ENCODE results near the gene SHC3. TPM values are rescaled to one million over a fixed set of nuclear protein-coding genes. Genes with fewer than 3 reads are reported as not detected.

Gene SHC3
- total RNA-seq, 3 donors from 2014 or later (not counting 1 experiment from before 2014, with no cell fraction given) = 0.02 to 0.09 (median 0.08) TPM

DNA sequence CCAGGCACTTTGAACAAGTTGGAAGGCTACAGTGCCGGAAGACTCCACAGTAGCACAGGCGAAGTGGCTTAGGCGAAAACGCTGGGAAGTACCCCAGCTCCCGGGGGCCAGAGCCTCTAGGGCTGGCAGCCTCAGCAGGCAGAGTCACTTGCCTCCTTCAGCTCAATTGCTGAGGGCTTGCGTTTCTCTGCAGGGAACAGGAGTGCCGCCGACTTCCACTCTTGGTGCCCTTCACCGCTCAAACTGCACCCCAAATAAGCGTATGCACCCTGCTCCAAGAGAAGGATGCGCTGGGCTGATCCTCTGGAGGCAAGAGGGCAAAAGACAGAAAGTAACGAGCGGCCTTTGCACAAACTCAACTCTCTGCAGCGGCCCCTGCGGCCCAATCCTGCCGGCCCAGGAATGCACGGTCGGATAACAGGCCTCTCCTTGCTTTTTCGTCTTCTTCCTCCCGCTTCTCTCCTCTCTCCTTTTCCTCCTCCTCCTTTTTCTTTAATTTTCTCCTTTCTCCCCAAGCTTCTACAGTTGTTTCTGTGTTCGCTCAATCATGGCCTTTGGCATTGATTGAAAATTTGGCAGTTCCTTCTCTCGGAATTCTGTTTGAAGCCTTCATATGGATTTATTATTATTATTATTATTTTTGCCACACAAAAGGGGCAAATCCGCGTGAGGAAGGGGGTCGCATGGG is 188.4 kb downstream of the SHC3 start:
- no peak overlapping the region for H3K4me3 Mint-ChIP-seq
- no peaks in the 10 kb centered on the region for H3K36me3 Mint-ChIP-seq
- no peaks in the 10 kb centered on the region for H3K9me3 ChIP-seq (ENCODE audit: control insufficient read depth, insufficient read depth, low read length)
- no peak overlapping the region for H3K27ac Mint-ChIP-seq
- TF ChIP-seq, protein P1, sequence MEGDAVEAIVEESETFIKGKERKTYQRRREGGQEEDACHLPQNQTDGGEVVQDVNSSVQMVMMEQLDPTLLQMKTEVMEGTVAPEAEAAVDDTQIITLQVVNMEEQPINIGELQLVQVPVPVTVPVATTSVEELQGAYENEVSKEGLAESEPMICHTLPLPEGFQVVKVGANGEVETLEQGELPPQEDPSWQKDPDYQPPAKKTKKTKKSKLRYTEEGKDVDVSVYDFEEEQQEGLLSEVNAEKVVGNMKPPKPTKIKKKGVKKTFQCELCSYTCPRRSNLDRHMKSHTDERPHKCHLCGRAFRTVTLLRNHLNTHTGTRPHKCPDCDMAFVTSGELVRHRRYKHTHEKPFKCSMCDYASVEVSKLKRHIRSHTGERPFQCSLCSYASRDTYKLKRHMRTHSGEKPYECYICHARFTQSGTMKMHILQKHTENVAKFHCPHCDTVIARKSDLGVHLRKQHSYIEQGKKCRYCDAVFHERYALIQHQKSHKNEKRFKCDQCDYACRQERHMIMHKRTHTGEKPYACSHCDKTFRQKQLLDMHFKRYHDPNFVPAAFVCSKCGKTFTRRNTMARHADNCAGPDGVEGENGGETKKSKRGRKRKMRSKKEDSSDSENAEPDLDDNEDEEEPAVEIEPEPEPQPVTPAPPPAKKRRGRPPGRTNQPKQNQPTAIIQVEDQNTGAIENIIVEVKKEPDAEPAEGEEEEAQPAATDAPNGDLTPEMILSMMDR (IDR thresholded peaks at IDR 0.05) = no peak
- ATAC-seq = no peak
- H3K27me3 ChIP-seq (ENCODE audit: control insufficient read depth, insufficient read depth, low read length) = peaks cover 2% of the 10 kb centered on the region
- H3K4me1 Mint-ChIP-seq = no peaks in the 10 kb centered on the region
- no peaks in the 10 kb centered on the region for H3K9me3 Mint-ChIP-seq
- no peaks in the 10 kb centered on the region for H3K36me3 ChIP-seq (ENCODE audit: control insufficient read depth, insufficient read depth, low read length)
- no peak overlapping the region for H3K4me3 ChIP-seq (ENCODE audit: low read length)
- WGBS (ENCODE audit: insufficient coverage) = 84% methylated on average over 23 of the region's 25 CpGs
- H3K27ac ChIP-seq (ENCODE audit: low read length) = no peak overlapping the region
- no peaks in the 10 kb centered on the region for H3K4me1 ChIP-seq (ENCODE audit: control insufficient read depth, insufficient read depth, low read length)
- H3K27me3 Mint-ChIP-seq (ENCODE audit: low read depth in 2 of 2) = peaks cover 38 to 64% of the 10 kb centered on the region in 2 donors
- no peak for DNase-seq
- intact Hi-C loops (cut with micrococcal nuclease) = no loop called here

DNA sequence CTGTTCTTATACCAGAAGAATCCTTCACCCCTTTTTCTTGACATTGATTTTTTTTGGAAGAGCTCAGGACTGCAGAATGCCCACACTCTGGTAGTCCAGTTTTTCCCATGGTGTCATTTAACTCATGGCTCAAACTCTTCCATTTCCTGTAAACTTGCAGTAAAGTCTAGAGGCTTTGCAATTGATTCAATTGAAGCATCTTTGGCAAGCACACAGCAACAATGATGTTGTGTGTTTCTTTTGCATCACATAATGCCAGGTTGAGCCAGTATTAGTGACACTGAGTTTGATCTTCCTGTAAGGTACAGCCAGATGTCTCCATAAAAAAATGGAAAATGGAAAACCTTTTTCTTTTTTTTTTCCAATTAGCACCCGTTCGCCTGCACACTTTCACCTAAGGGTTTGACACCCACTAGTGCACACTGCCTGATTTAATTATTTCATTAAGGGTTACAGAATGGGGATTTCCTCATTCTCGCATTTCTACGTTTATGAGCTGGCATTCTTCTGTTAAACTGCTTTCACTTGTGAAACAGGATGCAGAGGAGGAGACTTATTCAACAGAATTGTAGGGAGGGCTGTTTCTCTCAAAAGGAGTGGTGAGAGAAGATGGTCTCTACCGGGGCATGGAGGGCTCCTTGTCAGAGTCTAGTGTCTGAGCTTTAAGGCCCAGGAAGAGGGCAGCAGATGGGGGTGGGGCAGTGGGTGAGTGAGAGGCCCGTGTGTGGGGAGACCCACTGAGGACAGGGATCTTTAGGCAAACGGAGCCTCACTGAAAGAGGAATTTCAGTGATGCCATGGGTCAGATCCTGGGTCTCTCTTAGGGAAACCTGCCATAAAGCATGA is 189.6 kb downstream of the SHC3 start:
- Mint-ChIP-seq H3K9me3 (no peaks in the 10 kb centered on the region), H3K36me3 (no peaks in the 10 kb centered on the region), H3K27ac (no peak overlapping the region), H3K4me3 (no peak overlapping the region), H3K27me3 (ENCODE audit: low read depth in 2 of 2) (peaks cover 38 to 64% of the 10 kb centered on the region in 2 donors), H3K4me1 (no peaks in the 10 kb centered on the region)
- Histone ChIP-seq H3K36me3 (ENCODE audit: control insufficient read depth, insufficient read depth, low read length) (no peaks in the 10 kb centered on the region), H3K9me3 (ENCODE audit: control insufficient read depth, insufficient read depth, low read length) (no peaks in the 10 kb centered on the region), H3K4me1 (ENCODE audit: control insufficient read depth, insufficient read depth, low read length) (no peaks in the 10 kb centered on the region), H3K27me3 (ENCODE audit: control insufficient read depth, insufficient read depth, low read length) (peaks cover 2% of the 10 kb centered on the region), H3K4me3 (ENCODE audit: low read length) (no peak overlapping the region), H3K27ac (ENCODE audit: low read length) (no peak overlapping the region)
- DNase-seq (peak in 1 of 2 donors; percentile 49), ATAC-seq (peak in 2 of 3 donors; percentile 36 to 52)
- TF ChIP-seq, protein P1 (IDR thresholded peaks at IDR 0.05) = no peak
- intact Hi-C loops (cut with micrococcal nuclease) = no loop called here
- WGBS (ENCODE audit: insufficient coverage) = 13% methylated on average over 4 of the region's 7 CpGs

DNA sequence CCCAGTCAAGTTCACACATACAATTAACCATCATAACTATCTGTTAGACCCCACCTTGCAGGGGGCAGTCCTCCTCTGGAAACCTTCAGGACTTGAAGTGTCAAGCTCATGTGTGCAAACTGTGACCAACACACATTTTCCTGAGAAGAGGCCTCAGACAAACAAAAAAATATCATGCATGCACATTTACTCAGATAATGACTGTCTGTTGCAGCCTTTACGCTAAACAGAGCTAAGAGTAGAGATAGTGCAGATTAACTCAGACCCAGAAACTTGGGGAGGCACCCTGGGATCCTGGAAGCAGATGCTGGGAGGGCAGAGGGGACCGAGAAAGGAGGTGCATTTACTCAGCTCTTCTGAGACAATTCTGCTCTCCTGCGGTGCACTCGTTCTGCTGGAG is 191.0 kb downstream of the SHC3 start:
- Mint-ChIP-seq H3K4me3 (no peak overlapping the region), H3K36me3 (no peaks in the 10 kb centered on the region), H3K27me3 (ENCODE audit: low read depth in 2 of 2) (peaks cover 35 to 51% of the 10 kb centered on the region in 2 donors), H3K27ac (no peak overlapping the region), H3K9me3 (no peaks in the 10 kb centered on the region), H3K4me1 (no peaks in the 10 kb centered on the region)
- no peak overlapping the region for H3K27ac ChIP-seq (ENCODE audit: low read length)
- intact Hi-C loops (cut with micrococcal nuclease) = no loop called here
- TF ChIP-seq, protein P1 (IDR thresholded peaks at IDR 0.05) = no peak
- no peak for ATAC-seq
- no peak for DNase-seq
- H3K36me3 ChIP-seq (ENCODE audit: control insufficient read depth, insufficient read depth, low read length) = no peaks in the 10 kb centered on the region
- H3K4me3 ChIP-seq (ENCODE audit: low read length) = no peak overlapping the region
- H3K4me1 ChIP-seq (ENCODE audit: control insufficient read depth, insufficient read depth, low read length) = no peaks in the 10 kb centered on the region
- WGBS (ENCODE audit: insufficient coverage) = 91% methylated on average over 4 of the region's 4 CpGs
- H3K9me3 ChIP-seq (ENCODE audit: control insufficient read depth, insufficient read depth, low read length) = no peaks in the 10 kb centered on the region
- H3K27me3 ChIP-seq (ENCODE audit: control insufficient read depth, insufficient read depth, low read length) = no peaks in the 10 kb centered on the region

Data from natural killer cell (primary cell).